DLD1 (cell line): ENCODE data around the gene TECPR1.

Experiments used
- in situ Hi-C: cut with HindIII; loops from 2 replicates; pipeline ENCODE4 v1.10.0; 2017; ENCODE audit warnings: low sequenced_read_pairs

TECPR1 gene

GRCh38 chr7:98193474-98194180 lies 58.4 kb downstream of the TECPR1 start:
- in situ Hi-C loops, result no loop called here

GRCh38 chr7:98192781-98193457 lies 59.1 kb downstream of the TECPR1 start:
- in situ Hi-C loops, result no loop called here

- in situ Hi-C loops, result no loop called here
Observed at GRCh38 chr7:98191668-98192431, 60.2 kb downstream of the TECPR1 start.

GRCh38 chr7:98189559-98189958 lies 62.5 kb downstream of the TECPR1 start:
- in situ Hi-C loops, result no loop called here

GRCh38 chr7:98187138-98187502 lies 64.9 kb downstream of the TECPR1 start:
- in situ Hi-C loops, result no loop called here

- in situ Hi-C loops, result no loop called here
Observed at GRCh38 chr7:98186452-98187137, 65.4 kb downstream of the TECPR1 start.

- in situ Hi-C loops, result no loop called here
Observed at GRCh38 chr7:98185101-98185500, 66.9 kb downstream of the TECPR1 start.

- in situ Hi-C loops, result no loop called here
Observed at GRCh38 chr7:98180751-98181150, 71.3 kb downstream of the TECPR1 start.

GRCh38 chr7:98178762-98179490 lies 73.1 kb downstream of the TECPR1 start:
- in situ Hi-C loops, result no loop called here

GRCh38 chr7:98178321-98178720 lies 73.7 kb downstream of the TECPR1 start:
- in situ Hi-C loops, result no loop called here

GRCh38 chr7:98177553-98177952 lies 74.5 kb downstream of the TECPR1 start:
- in situ Hi-C loops, result no loop called here

- in situ Hi-C loops, result no loop called here
Observed at GRCh38 chr7:98175260-98175940, 76.6 kb downstream of the TECPR1 start.

GRCh38 chr7:98174334-98175259 lies 77.4 kb downstream of the TECPR1 start:
- in situ Hi-C loops, result no loop called here

GRCh38 chr7:98171449-98171848 lies 80.6 kb downstream of the TECPR1 start:
- in situ Hi-C loops, result no loop called here

GRCh38 chr7:98170966-98171365 lies 81.1 kb downstream of the TECPR1 start:
- in situ Hi-C loops, result no loop called here

GRCh38 chr7:98168904-98169621 lies 83.0 kb downstream of the TECPR1 start:
- in situ Hi-C loops, result no loop called here

- in situ Hi-C loops, result no loop called here
Observed at GRCh38 chr7:98168181-98168903, 83.7 kb downstream of the TECPR1 start.

GRCh38 chr7:98167653-98168052 lies 84.4 kb downstream of the TECPR1 start:
- in situ Hi-C loops, result no loop called here
